GM12878 (cell line): ENCODE results near the gene MMP10. TPM values are rescaled to one million over a fixed set of nuclear protein-coding genes. Genes with fewer than 3 reads are reported as not detected.

Experiments
- ATAC-seq: fragments of 200-7000 bp; cut with Tn5 transposase; 3 replicates; pipeline ENCODE4 v1.9.1; 2020; ENCODE audit warnings: mild to moderate bottlenecking, moderate library complexity
- BruUV-seq: library from RNA; stranded (reverse); fragments of 400-500 nt; replicated peaks from 2 replicates; lab custom pipeline; 2021; lab: Mats Ljungman, UMichigan
- CTCF ChIA-PET: fragments of 300-600 bp; sonication (Branson Sonifier 250); formaldehyde crosslinking; extraction: SDS; loops from one replicate; lab custom pipeline; 2021; ENCODE audit warnings: inconsistent platforms; lab: Yijun Ruan, JAX
- POLR2A ChIA-PET: fragments of 350-600 bp; formaldehyde crosslinking; extraction: SDS; loops from one replicate; lab custom pipeline; 2021; ENCODE audit warnings: inconsistent platforms; lab: Charles Lee
- RAD21 ChIA-PET: fragments of 300-600 bp; sonication (Branson Sonifier 250); formaldehyde crosslinking; loops from one replicate; lab custom pipeline; 2023; ENCODE audit warnings: antibody characterized with exemption; ENCODE audit not compliant: unreplicated experiment; lab: Charles Lee
- SMC1A ChIA-PET: fragments of 300-600 bp; sonication (Branson Sonifier 250); formaldehyde crosslinking; loops from one replicate; lab custom pipeline; 2023; ENCODE audit not compliant: unreplicated experiment, uncharacterized antibody; lab: Charles Lee
- DNase-seq: peaks from one replicate; pipeline ENCODE4 v3.0.0-alpha.2; 2011; ENCODE audit warnings: low read depth, low spot score
- FAIRE-seq: peaks from 3 replicates; lab custom pipeline; 2011; peaks lifted over from hg19 to GRCh38; lab: Jason Lieb, UNC
- H2AFZ ChIP-seq: 2 replicates; pipeline ENCODE4 v1.6.0; 2011; ENCODE audit warnings: low read depth, low read length, control low read depth; ENCODE audit not compliant: control insufficient read depth
- H3K27ac ChIP-seq: 2 replicates; pipeline ENCODE4 v1.5.1; 2011; ENCODE audit warnings: control low read depth; ENCODE audit not compliant: control insufficient read depth, insufficient read depth
- H3K27me3 ChIP-seq, 2 experiments: replicated peaks in 1 of 2; 2 replicates each; pipeline versions ENCODE4 v1.6.0 to v1.6.1; 2011; ENCODE audit warnings: low read length in 1 of 2; ENCODE audit not compliant: control insufficient read depth in 2 of 2, insufficient read depth in 2 of 2
- H3K36me3 ChIP-seq, 2 experiments: 2 replicates each; pipeline ENCODE4 v1.5.1; 2011; ENCODE audit warnings: low read length in 1 of 2; ENCODE audit not compliant: control insufficient read depth in 2 of 2, insufficient read depth in 2 of 2
- H3K4me1 ChIP-seq: 2 replicates; pipeline ENCODE4 v1.6.1; 2011; ENCODE audit warnings: mild to moderate bottlenecking, low read length, moderate library complexity, mixed read lengths; ENCODE audit not compliant: control insufficient read depth, insufficient read depth
- H3K4me2 ChIP-seq: 2 replicates; pipeline ENCODE4 v1.6.0; 2011; ENCODE audit warnings: control low read depth; ENCODE audit not compliant: control insufficient read depth, insufficient read depth
- H3K4me3 ChIP-seq: fragments of 200-600 bp; sonication (generic); 2 replicates; pipeline ENCODE4 v1.5.1; 2016
- H3K79me2 ChIP-seq: 2 replicates; pipeline ENCODE4 v1.6.0; 2011; ENCODE audit warnings: low read length; ENCODE audit not compliant: control insufficient read depth, insufficient read depth
- H3K9ac ChIP-seq: 2 replicates; pipeline ENCODE4 v1.8.0; 2011; ENCODE audit warnings: low read length, control low read depth, mixed read lengths; ENCODE audit not compliant: control insufficient read depth, insufficient read depth
- H3K9me3 ChIP-seq: replicated peaks from 3 replicates; pipeline ENCODE4 v1.5.1; 2011; ENCODE audit warnings: mild to moderate bottlenecking, low read length; ENCODE audit not compliant: control insufficient read depth, insufficient read depth
- H4K20me1 ChIP-seq: 2 replicates; pipeline ENCODE4 v1.6.0; 2011; ENCODE audit not compliant: control insufficient read depth, insufficient read depth
- CBX5 ChIP-seq: sonication (generic); IDR thresholded peaks from 2 replicates; pipeline ENCODE4 v1.6.1; 2016; ENCODE audit warnings: low read depth, moderate library complexity, mild to moderate bottlenecking, inconsistent platforms
- DPF2 ChIP-seq: fragments of 450-650 bp; IDR thresholded peaks from 2 replicates; pipeline ENCODE4 v1.6.1; 2017; ENCODE audit warnings: mild to moderate bottlenecking
- EGR1 ChIP-seq, 2 experiments: IDR thresholded peaks; 1 replicate in 1 of 2; 2 replicates in 1 of 2; pipeline ENCODE4 v1.6.1; 2011 to 2012; ENCODE audit warnings: low read depth in 2 of 2, low read length in 2 of 2, borderline replicate concordance in 1 of 2, mild to moderate bottlenecking in 1 of 2, moderate library complexity in 1 of 2
- MXI1 ChIP-seq: fragments of 150-350 bp; IDR thresholded peaks from 2 replicates; pipeline ENCODE4 v1.6.1; 2011; ENCODE audit warnings: low read depth, mild to moderate bottlenecking, inconsistent platforms, low read length, improper control_type of control experiment
- RCOR1 ChIP-seq: conservative IDR thresholded peaks from 2 replicates; pipeline ENCODE4 v1.6.1; 2012; ENCODE audit warnings: low read depth, low read length, improper control_type of control experiment
- SIX5 ChIP-seq: IDR thresholded peaks from 2 replicates; pipeline ENCODE4 v1.6.1; 2011; ENCODE audit warnings: mild to moderate bottlenecking, low read depth, low read length, moderate library complexity; ENCODE audit not compliant: severe bottlenecking
- SUZ12 ChIP-seq: fragments of 200-600 bp; sonication (generic); IDR thresholded peaks from one replicate; pipeline ENCODE4 v1.6.1; 2018; ENCODE audit warnings: antibody characterized with exemption, mild to moderate bottlenecking; ENCODE audit not compliant: unreplicated experiment
- WGBS: methylation state at CpG from one replicate; pipeline ENCODE4 v1.1.6; 2016; ENCODE audit warnings: low lambda C conversion rate; ENCODE audit not compliant: insufficient replicate concordance, insufficient coverage; ENCODE audit errors: missing lambda C conversion rate; 5-methylcytosine and 5-hydroxymethylcytosine counted together
- in situ Hi-C: fragments of 300-500 bp; cut with MboI; formaldehyde crosslinking; loops from 9 replicates; pipeline ENCODE4 v1.14.3; 2018; ENCODE audit warnings: mixed read lengths
- intact Hi-C: fragments of 100-400 bp; cut with micrococcal nuclease; formaldehyde crosslinking; loops from one replicate; pipeline ENCODE4 v1.14.2; 2022; ENCODE audit not compliant: unreplicated experiment
- polyA plus RNA-seq, 11 experiments: library from polyadenylated mRNA; depleted of rRNA in 4 of 11; unstranded in 6 of 11; stranded (reverse) in 5 of 11; fragments of >200 nt; fragmentation: Nextera tagmentation in 4 of 11; fragmentation: Illumina TruSeq in 1 of 11; extraction: Ambion mirVana in 4 of 11; extraction: Trizol in 1 of 11; gene quantifications; 1 replicate in 1 of 11; 2 replicates in 10 of 11; pipeline versions ENCODE4 v1.2.1 to v1.2.3, GENCODE V29; 2011 to 2016; ENCODE audit warnings: inconsistent platforms in 2 of 11, missing spikeins in 2 of 11, low read depth in 1 of 11
- total RNA-seq, 4 experiments: library from RNA; depleted of rRNA in 3 of 4; stranded (reverse); fragments of >200 nt in 3 of 4; fragmentation: Illumina TruSeq in 1 of 4; extraction: Trizol in 1 of 4; gene quantifications; 2 replicates each; pipeline versions ENCODE4 v1.2.1 to v1.2.3, GENCODE V29; 2013 to 2021

Gene MMP10
- total and polyA plus RNA-seq, 10 of the 15 experiments (the other 5 are each of a cell fraction or from before 2014, with no cell fraction given) = not detected

- BruUV-seq = no TSS peak
- Histone ChIP-seq H3K4me3 (no peak overlapping the region), H3K27me3 (peaks cover 0 to 2% of the 10 kb centered on the region in 2 experiments; a peak in 1 of 4 replicates), H3K9me3 (no peaks in the 10 kb centered on the region)
- WGBS = 48% methylated on average over 2 of the region's 2 CpGs
- intact Hi-C loops = loop anchor here (5.0 kb wide), 2 partner anchors 132 to 247 kb away; no protein-coding TSS in a partner anchor
- TF ChIP-seq RCOR1 (no peak), EGR1 (IDR thresholded peaks at IDR 0.05; ENCODE audit: borderline replicate concordance in 1 of 2, low read depth in 2 of 2, low read length in 2 of 2) (no peak), SUZ12 (no peak), CBX5 (no peak), MXI1 (no peak), DPF2 (no peak), SIX5 (no peak)
- TF ChIP-seq, all 136 proteins: peak for 0
- Histone ChIP-seq H4K20me1 (no peaks in the 10 kb centered on the region), H3K36me3 (no peaks in the 10 kb centered on the region), H2AFZ (no peak overlapping the region), H3K9ac (no peak overlapping the region), H3K4me1 (no peaks in the 10 kb centered on the region), H3K79me2 (no peaks in the 10 kb centered on the region), H3K27ac (no peak overlapping the region), H3K4me2 (no peak overlapping the region)
- ATAC-seq (no peak), FAIRE-seq (no peak), DNase-seq (no peak)
- POLR2A ChIA-PET = no interaction called here
- CTCF ChIA-PET = interaction anchor here (0.7 to 1.5 kb wide), 8 partner anchors 15 to 299 kb away, joined by 3 to 6 read pairs (median 3); no protein-coding TSS in a partner anchor
- SMC1A ChIA-PET = interaction anchor here (0.9 to 2.9 kb wide), 4 partner anchors 13 to 245 kb away, joined by 3 to 9 read pairs (median 5); no protein-coding TSS in a partner anchor
- in situ Hi-C loops = no loop called here
- RAD21 ChIA-PET = interaction anchor here (0.9 to 1.5 kb wide), 2 partner anchors 105 to 132 kb away, joined by 3 read pairs; no protein-coding TSS in a partner anchor
Measured at GRCh38 chr11:102809971-102810370, 29.5 kb upstream of the MMP10 start.
